SU-DHL-6 (cell line): ENCODE data around the gene WDR17.

Source experiments
- EZH2phosphoT487 ChIP-seq: fragments of 200-600 bp; sonication (generic), shearing (Covaris generic); conservative IDR thresholded peaks from 2 replicates; pipeline ENCODE4 v1.6.1; 2018; ENCODE audit warnings: mild to moderate bottlenecking, antibody characterized with exemption, low read length, moderate library complexity, mixed read lengths
- TF ChIP-seq, protein P1 (sequence below): fragments of 200-600 bp; sonication (generic); IDR thresholded peaks from one replicate; pipeline ENCODE4 v1.5.1; 2017; ENCODE audit warnings: antibody characterized with exemption, mild to moderate bottlenecking, low read length, moderate library complexity; ENCODE audit not compliant: insufficient read depth, poor library complexity, severe bottlenecking

DNA sequence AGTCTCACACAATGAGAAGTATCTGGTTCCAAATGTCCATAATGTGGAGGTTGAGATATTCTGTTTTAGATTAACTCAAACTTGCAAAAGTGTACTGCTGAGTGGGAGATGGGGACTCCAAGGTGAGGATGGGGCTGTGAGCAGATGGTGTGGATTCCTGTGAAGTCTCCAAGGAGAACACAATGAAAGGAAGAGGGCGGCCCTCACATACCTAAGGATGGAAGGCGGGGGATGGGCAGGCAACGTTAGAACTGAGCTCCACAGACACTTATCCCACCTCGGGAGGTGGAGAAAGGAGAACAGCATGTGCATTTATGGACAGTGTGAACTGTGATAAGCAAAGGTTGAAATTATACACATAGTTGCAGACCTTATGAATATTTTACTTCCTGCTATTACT, 139.7 kb downstream of the WDR17 start:
- TF ChIP-seq, protein P1, sequence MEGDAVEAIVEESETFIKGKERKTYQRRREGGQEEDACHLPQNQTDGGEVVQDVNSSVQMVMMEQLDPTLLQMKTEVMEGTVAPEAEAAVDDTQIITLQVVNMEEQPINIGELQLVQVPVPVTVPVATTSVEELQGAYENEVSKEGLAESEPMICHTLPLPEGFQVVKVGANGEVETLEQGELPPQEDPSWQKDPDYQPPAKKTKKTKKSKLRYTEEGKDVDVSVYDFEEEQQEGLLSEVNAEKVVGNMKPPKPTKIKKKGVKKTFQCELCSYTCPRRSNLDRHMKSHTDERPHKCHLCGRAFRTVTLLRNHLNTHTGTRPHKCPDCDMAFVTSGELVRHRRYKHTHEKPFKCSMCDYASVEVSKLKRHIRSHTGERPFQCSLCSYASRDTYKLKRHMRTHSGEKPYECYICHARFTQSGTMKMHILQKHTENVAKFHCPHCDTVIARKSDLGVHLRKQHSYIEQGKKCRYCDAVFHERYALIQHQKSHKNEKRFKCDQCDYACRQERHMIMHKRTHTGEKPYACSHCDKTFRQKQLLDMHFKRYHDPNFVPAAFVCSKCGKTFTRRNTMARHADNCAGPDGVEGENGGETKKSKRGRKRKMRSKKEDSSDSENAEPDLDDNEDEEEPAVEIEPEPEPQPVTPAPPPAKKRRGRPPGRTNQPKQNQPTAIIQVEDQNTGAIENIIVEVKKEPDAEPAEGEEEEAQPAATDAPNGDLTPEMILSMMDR: no peak
- no peak for TF ChIP-seq EZH2phosphoT487
